ENCODE data around the gene DIS3L2.

The DIS3L2 gene

GRCh38 chr2:231957913-231958763 is 3.4 kb upstream of the DIS3L2 start:
- DNase-seq, result no peak

- DNase-seq, result no peak
Observed at GRCh38 chr2:231960810-231961348, 634 bp upstream of the DIS3L2 start.

GRCh38 chr2:231965102-231965501 is 3.6 kb downstream of the DIS3L2 start:
- no peak for DNase-seq

- DNase-seq, result no peak
Observed at GRCh38 chr2:231966886-231967285, 5.4 kb downstream of the DIS3L2 start.

- DNase-seq, result no peak
Observed at GRCh38 chr2:231968820-231969219, 7.3 kb downstream of the DIS3L2 start.

- DNase-seq, result no peak
Observed at GRCh38 chr2:231970461-231970860, 8.9 kb downstream of the DIS3L2 start.

GRCh38 chr2:231975001-231975400 is 13.5 kb downstream of the DIS3L2 start:
- no peak for DNase-seq

GRCh38 chr2:231977430-231977829 is 15.9 kb downstream of the DIS3L2 start:
- DNase-seq, result no peak

GRCh38 chr2:231984992-231985391 is 23.5 kb downstream of the DIS3L2 start:
- no peak for DNase-seq

- DNase-seq, result no peak
Observed at GRCh38 chr2:231985823-231986261, 24.3 kb downstream of the DIS3L2 start.

- no peak for DNase-seq
Observed at GRCh38 chr2:231987124-231987727, 25.7 kb downstream of the DIS3L2 start.

GRCh38 chr2:231988179-231988866 is 26.8 kb downstream of the DIS3L2 start:
- no peak for DNase-seq

GRCh38 chr2:231991664-231992063 is 30.2 kb downstream of the DIS3L2 start:
- DNase-seq, result no peak

GRCh38 chr2:231992888-231993287 is 31.4 kb downstream of the DIS3L2 start:
- DNase-seq, result no peak

- no peak for DNase-seq
Observed at GRCh38 chr2:231996797-231997540, 35.5 kb downstream of the DIS3L2 start.

- no peak for DNase-seq
Observed at GRCh38 chr2:231998046-231998445, 36.5 kb downstream of the DIS3L2 start.

GRCh38 chr2:232000439-232000838 is 38.9 kb downstream of the DIS3L2 start:
- no peak for DNase-seq

- DNase-seq, result no peak
Observed at GRCh38 chr2:232001073-232001472, 39.6 kb downstream of the DIS3L2 start.

- DNase-seq, result no peak
Observed at GRCh38 chr2:232006253-232006652, 44.7 kb downstream of the DIS3L2 start.

GRCh38 chr2:232008907-232009638 is 47.6 kb downstream of the DIS3L2 start:
- no peak for DNase-seq

GRCh38 chr2:232009639-232010274 is 48.2 kb downstream of the DIS3L2 start:
- DNase-seq, result no peak

Measured in NCI-H1694 (cell line).